ENCODE measurements around the gene SLC26A2. TPM values are rescaled to one million over a fixed set of nuclear protein-coding genes. Genes with fewer than 3 reads are reported as not detected.

The SLC26A2 gene
- total RNA-seq, 1 experiment from 2014 or later, result 34.6 TPM

- H3K4me1 Mint-ChIP-seq (ENCODE audit: low read depth, unreplicated experiment), result peaks cover 36% of the 10 kb centered on the region
- no peak for DNase-seq
- intact Hi-C loops (cut with micrococcal nuclease; ENCODE audit: unreplicated experiment), result no loop called here
- no peak for TF ChIP-seq CTCF (IDR thresholded peaks at IDR 0.05; ENCODE audit: unreplicated experiment)
- H3K27ac Mint-ChIP-seq (ENCODE audit: unreplicated experiment), result no peak overlapping the region
- H3K36me3 Mint-ChIP-seq (ENCODE audit: insufficient read depth, unreplicated experiment), result peaks cover 36% of the 10 kb centered on the region
- no TSS peak for BruUV-seq (replicated peaks)
- CTCF ChIA-PET, result no interaction called here
- H3K9me3 Mint-ChIP-seq (ENCODE audit: low read depth, unreplicated experiment), result no peaks in the 10 kb centered on the region
- H3K4me3 Mint-ChIP-seq (ENCODE audit: low read depth, unreplicated experiment), result no peak overlapping the region
- H3K27me3 Mint-ChIP-seq (ENCODE audit: unreplicated experiment), result no peaks in the 10 kb centered on the region
These were observed 3.2 kb downstream of the SLC26A2 start for GRCh38 chr5:149963729-149964128.

- Mint-ChIP-seq H3K4me3 (ENCODE audit: low read depth, unreplicated experiment) (no peak overlapping the region), H3K27ac (ENCODE audit: unreplicated experiment) (no peak overlapping the region), H3K27me3 (ENCODE audit: unreplicated experiment) (no peaks in the 10 kb centered on the region), H3K36me3 (ENCODE audit: insufficient read depth, unreplicated experiment) (peaks cover 11% of the 10 kb centered on the region), H3K9me3 (ENCODE audit: low read depth, unreplicated experiment) (no peaks in the 10 kb centered on the region), H3K4me1 (ENCODE audit: low read depth, unreplicated experiment) (peaks cover 12% of the 10 kb centered on the region)
- DNase-seq, result no peak
- CTCF ChIA-PET, result no interaction called here
- no peak for TF ChIP-seq CTCF (IDR thresholded peaks at IDR 0.05; ENCODE audit: unreplicated experiment)
- no TSS peak for BruUV-seq (replicated peaks)
- intact Hi-C loops (cut with micrococcal nuclease; ENCODE audit: unreplicated experiment), result no loop called here
These were observed 6.4 kb downstream of the SLC26A2 start for GRCh38 chr5:149966946-149967345.

- H3K36me3 Mint-ChIP-seq (ENCODE audit: insufficient read depth, unreplicated experiment), result no peaks in the 10 kb centered on the region
- no peak for DNase-seq
- H3K9me3 Mint-ChIP-seq (ENCODE audit: low read depth, unreplicated experiment), result no peaks in the 10 kb centered on the region
- H3K27ac Mint-ChIP-seq (ENCODE audit: unreplicated experiment), result no peak overlapping the region
- no peaks in the 10 kb centered on the region for H3K27me3 Mint-ChIP-seq (ENCODE audit: unreplicated experiment)
- no peaks in the 10 kb centered on the region for H3K4me1 Mint-ChIP-seq (ENCODE audit: low read depth, unreplicated experiment)
- TF ChIP-seq CTCF (IDR thresholded peaks at IDR 0.05; ENCODE audit: unreplicated experiment), result no peak
- no peak overlapping the region for H3K4me3 Mint-ChIP-seq (ENCODE audit: low read depth, unreplicated experiment)
- intact Hi-C loops (cut with micrococcal nuclease; ENCODE audit: unreplicated experiment), result no loop called here
- CTCF ChIA-PET, result no interaction called here
- no TSS peak for BruUV-seq (replicated peaks)
These were observed 8.8 kb downstream of the SLC26A2 start for GRCh38 chr5:149969181-149969930.

- no TSS peak for BruUV-seq (replicated peaks)
- no peak for TF ChIP-seq CTCF (IDR thresholded peaks at IDR 0.05; ENCODE audit: unreplicated experiment)
- CTCF ChIA-PET, result no interaction called here
- Mint-ChIP-seq H3K27me3 (ENCODE audit: unreplicated experiment) (no peaks in the 10 kb centered on the region), H3K27ac (ENCODE audit: unreplicated experiment) (no peak overlapping the region), H3K36me3 (ENCODE audit: insufficient read depth, unreplicated experiment) (peaks cover 17% of the 10 kb centered on the region), H3K9me3 (ENCODE audit: low read depth, unreplicated experiment) (no peaks in the 10 kb centered on the region), H3K4me1 (ENCODE audit: low read depth, unreplicated experiment) (no peaks in the 10 kb centered on the region), H3K4me3 (ENCODE audit: low read depth, unreplicated experiment) (no peak overlapping the region)
- DNase-seq, result no peak
- intact Hi-C loops (cut with micrococcal nuclease; ENCODE audit: unreplicated experiment), result no loop called here
These were observed 14.9 kb downstream of the SLC26A2 start for GRCh38 chr5:149975409-149975808.

All from Calu3 (cell line).